VCaP (cell line): ENCODE data around the gene CCDC24.

Experiments
- H3K27ac ChIP-seq: fragments of 450-650 bp; 2 replicates; pipeline ENCODE4 v1.5.1; 2017
- TF ChIP-seq, protein P1 (sequence below): fragments of 450-650 bp; conservative IDR thresholded peaks from 2 replicates; pipeline ENCODE4 v1.5.1; 2017; ENCODE audit warnings: mild to moderate bottlenecking, moderate library complexity

The CCDC24 gene

DNA sequence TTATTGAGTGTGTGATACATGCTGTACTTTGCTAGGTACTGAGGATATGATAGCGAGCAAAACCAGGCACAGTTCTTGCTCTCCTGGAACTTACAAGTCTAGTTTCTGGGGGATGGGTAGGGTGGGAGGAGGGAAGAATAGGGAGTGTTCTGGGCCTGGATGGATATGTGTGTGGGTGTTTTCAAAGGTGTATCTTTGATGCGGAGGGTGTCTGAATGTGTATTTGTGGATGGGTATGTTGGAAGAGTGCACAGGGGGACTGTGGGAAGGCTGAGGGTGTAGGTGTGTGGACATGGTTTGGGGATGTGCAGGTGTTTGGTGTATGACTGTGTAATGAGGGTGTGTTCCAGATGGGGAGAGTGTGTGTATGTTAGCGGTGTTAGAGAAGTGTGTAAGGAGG lies 26.1 kb upstream of the CCDC24 start:
- no peak overlapping the region for H3K27ac ChIP-seq
- TF ChIP-seq, protein P1, sequence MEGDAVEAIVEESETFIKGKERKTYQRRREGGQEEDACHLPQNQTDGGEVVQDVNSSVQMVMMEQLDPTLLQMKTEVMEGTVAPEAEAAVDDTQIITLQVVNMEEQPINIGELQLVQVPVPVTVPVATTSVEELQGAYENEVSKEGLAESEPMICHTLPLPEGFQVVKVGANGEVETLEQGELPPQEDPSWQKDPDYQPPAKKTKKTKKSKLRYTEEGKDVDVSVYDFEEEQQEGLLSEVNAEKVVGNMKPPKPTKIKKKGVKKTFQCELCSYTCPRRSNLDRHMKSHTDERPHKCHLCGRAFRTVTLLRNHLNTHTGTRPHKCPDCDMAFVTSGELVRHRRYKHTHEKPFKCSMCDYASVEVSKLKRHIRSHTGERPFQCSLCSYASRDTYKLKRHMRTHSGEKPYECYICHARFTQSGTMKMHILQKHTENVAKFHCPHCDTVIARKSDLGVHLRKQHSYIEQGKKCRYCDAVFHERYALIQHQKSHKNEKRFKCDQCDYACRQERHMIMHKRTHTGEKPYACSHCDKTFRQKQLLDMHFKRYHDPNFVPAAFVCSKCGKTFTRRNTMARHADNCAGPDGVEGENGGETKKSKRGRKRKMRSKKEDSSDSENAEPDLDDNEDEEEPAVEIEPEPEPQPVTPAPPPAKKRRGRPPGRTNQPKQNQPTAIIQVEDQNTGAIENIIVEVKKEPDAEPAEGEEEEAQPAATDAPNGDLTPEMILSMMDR: no peak

DNA sequence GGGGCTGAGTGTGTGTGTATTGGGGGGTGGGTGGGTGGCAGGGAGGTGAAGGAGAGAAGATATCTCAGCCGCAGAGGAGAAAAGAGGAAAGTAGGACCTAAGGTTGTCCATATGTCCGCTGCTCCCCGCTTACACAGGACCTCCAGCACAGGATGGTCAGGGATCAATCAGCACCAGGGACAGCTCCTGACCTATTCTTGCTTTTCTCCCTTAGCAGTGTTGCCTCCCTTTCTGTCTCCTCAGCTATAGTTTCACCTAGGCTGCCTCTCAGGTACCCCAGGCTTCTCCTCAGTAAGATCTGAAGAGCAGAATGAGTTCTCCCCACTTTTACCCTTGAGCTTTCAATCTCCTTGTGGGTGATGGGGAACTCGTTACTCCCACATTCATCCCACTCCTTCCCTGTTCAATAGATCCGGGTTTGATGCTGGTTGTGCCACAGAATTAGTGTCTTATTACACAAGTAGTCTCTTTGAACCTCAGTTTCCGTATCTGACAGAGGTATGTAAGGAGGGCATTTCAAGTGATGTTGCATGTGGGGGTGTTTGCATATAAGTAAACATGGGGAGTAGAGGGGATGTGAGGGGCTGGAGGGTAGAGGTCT lies 23.0 kb upstream of the CCDC24 start:
- H3K27ac ChIP-seq: no peak overlapping the region
- TF ChIP-seq, protein P1: no peak

DNA sequence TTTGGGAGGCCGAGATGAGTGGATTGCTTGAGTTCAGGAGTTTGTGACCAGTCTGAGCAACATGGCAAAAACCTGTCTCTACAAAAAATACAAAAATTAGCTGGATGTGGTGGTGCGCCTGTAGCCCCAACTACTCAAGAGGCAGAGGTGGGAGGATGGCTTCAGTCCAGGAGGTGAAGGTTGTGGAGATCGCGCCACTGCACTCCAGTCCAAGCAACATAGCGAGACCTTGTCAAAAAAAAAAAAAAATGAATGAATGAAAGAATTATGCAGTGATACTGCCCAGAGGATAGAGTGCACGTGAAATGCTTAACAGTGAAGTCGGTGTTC lies 22.0 kb upstream of the CCDC24 start:
- TF ChIP-seq, protein P1: no peak
- peak overlapping the region; percentile 62; the same call in 1 of the 2 replicates for H3K27ac ChIP-seq

DNA sequence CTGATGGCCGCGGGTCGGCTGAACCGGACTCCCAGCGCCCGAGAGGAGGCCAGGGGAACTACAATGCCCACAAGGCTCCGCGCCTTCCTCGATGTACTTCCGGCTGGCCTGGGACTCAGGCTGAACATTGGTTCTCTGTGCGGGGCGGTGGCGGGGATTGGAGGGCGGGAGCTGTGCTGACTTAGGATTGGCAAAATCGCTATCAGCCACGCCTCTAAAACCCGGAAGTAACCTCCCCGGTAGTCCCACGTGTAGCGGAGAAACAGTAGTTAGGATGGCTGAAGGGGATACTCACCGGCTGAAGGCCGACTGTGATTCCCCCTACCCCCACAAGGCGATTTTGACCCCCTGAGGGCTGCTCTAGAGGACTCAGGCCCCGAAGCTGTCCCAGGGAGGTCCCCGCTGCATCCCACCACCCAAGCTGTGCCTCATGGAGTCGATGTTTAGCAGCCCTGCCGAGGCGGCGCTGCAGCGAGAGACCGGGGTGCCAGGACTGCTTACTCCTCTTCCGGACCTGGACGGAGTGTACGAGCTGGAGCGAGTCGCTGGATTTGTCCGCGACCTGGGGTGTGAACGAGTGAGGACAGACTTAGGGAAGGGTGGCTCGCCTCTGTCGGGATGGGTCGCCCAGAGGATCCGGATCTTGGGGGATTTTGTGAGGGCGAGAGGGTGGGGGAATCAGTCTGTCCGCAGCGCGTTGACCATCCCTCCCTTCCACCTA lies 21.5 kb upstream of the CCDC24 start, which contains the start of gene DPH2:
TSS of gene DPH2 (plus strand) at position 265 of the 721 bp plus-strand sequence. CDS start at position 431, 166 bp downstream.
- TF ChIP-seq, protein P1: no peak
- H3K27ac ChIP-seq: peak within 1 kb of the TSS; percentile 62; the same call in 1 of the 2 replicates

DNA sequence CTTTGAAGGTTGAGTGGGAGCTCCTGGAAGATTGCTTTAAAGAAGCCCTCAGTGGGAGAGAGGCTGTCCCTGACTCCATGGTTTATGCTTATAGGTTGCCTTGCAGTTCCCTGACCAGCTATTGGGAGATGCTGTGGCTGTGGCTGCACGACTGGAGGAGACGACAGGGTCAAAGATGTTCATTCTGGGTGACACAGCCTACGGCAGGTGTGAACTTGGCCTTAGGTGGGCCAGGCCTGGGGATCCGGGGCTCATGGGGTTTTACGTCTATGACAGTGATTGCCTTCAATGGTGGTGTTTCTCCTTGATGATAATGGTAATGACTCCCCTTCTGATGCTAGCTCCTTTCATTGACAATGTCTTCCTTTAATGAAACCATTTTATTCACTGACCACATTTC lies 20.9 kb upstream of the CCDC24 start:
- peak overlapping the region; percentile 62; the same call in 1 of the 2 replicates for H3K27ac ChIP-seq
- TF ChIP-seq, protein P1: no peak

DNA sequence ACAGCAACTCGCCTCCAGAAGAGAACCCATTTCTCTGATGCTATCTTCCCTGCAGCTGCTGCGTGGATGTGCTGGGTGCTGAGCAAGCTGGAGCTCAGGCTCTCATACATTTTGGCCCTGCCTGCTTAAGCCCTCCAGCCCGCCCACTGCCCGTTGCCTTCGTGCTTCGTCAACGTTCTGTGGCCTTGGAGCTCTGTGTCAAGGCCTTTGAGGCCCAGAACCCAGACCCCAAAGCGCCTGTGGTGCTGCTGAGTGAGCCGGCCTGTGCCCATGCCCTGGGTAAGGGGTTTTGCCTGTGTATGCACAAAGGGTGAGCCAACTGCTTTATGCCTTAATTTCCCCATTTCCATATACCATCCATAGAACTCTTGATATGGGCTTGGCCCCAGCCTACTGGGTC lies 20.5 kb upstream of the CCDC24 start:
- H3K27ac ChIP-seq: no peak overlapping the region; the same call in 1 of the 2 replicates
- TF ChIP-seq, protein P1: no peak

DNA sequence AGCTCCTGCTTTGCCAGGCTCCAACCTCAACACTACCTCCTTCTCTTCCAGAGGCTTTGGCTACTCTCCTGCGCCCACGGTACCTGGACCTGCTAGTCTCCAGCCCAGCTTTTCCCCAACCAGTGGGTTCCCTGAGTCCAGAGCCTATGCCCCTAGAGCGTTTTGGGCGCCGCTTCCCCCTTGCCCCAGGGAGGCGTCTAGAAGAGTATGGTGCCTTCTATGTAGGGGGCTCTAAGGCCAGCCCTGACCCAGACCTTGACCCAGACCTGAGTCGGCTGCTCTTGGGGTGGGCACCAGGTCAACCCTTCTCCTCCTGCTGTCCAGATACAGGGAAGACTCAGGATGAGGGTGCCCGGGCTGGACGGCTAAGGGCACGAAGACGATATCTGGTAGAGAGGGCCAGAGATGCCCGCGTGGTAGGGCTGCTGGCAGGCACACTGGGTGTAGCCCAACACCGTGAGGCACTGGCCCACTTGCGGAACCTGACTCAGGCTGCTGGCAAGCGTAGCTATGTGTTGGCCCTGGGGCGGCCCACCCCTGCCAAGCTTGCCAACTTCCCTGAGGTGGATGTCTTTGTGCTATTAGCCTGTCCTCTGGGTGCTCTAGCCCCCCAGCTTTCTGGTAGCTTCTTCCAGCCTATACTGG lies 19.9 kb upstream of the CCDC24 start:
- TF ChIP-seq, protein P1: no peak
- H3K27ac ChIP-seq: no peak overlapping the region
